K562 (cell line): Measurements from ENCODE around the gene SLC29A2. TPM values are rescaled to one million over a fixed set of nuclear protein-coding genes. Genes with fewer than 3 reads are reported as not detected.

Experiments used
- ATAC-seq: fragments of 200-7000 bp; cut with Tn5 transposase; 3 replicates; pipeline ENCODE4 v1.9.1; 2020; ENCODE audit warnings: moderate library complexity
- BruUV-seq: library from RNA; stranded (reverse); fragments of 400-500 nt; replicated peaks from 2 replicates; lab custom pipeline; 2021; lab: Mats Ljungman, UMichigan
- CTCF ChIA-PET: fragments of 300-600 bp; formaldehyde crosslinking; extraction: SDS; loops from one replicate; lab custom pipeline; 2021; ENCODE audit warnings: low intra/inter-chr PET ratio; lab: Yijun Ruan, JAX
- POLR2A ChIA-PET: fragments of 300-600, 350-650 bp; sonication (Branson Sonifier 250); formaldehyde crosslinking; extraction: SDS; loops from one replicate; lab custom pipeline; 2021; ENCODE audit warnings: antibody characterized with exemption, inconsistent platforms; lab: Yijun Ruan, JAX
- DNase-seq, 4 experiments: peaks; one replicate each; pipeline versions ENCODE4 v3.0.0 to v3.0.0-alpha.2; 2011 to 2018; ENCODE audit warnings: low spot score in 3 of 4, mixed read lengths in 3 of 4; ENCODE audit errors: extremely low read depth in 1 of 4
- FAIRE-seq: peaks from 2 replicates; lab custom pipeline; 2011; peaks lifted over from hg19 to GRCh38; lab: Jason Lieb, UNC
- H2AFZ ChIP-seq: 2 replicates; pipeline ENCODE4 v1.6.0; 2011; ENCODE audit warnings: low read depth, low read length, control low read depth, inconsistent platforms
- H3K27ac ChIP-seq: fragments of 200-600 bp; 3 replicates; pipeline ENCODE4 v1.8.0; 2011; ENCODE audit warnings: low read depth, mild to moderate bottlenecking, control low read depth, inconsistent platforms, low read length, moderate library complexity, mixed read lengths; ENCODE audit errors: extremely low read depth
- H3K27me3 ChIP-seq, 2 experiments: fragments of 300-600 bp in 1 of 2; 2 replicates in 1 of 2; 3 replicates in 1 of 2; pipeline versions ENCODE4 v1.6.0 to v1.8.0; 2011; ENCODE audit warnings: inconsistent platforms in 2 of 2, low read length in 2 of 2, mild to moderate bottlenecking in 1 of 2, mixed read lengths in 1 of 2, moderate library complexity in 1 of 2; ENCODE audit not compliant: control insufficient read depth in 2 of 2, insufficient read depth in 2 of 2
- H3K36me3 ChIP-seq: fragments of 300-600 bp; 3 replicates; pipeline ENCODE4 v1.8.0; 2011; ENCODE audit warnings: mild to moderate bottlenecking, low read length, inconsistent platforms; ENCODE audit not compliant: control insufficient read depth, insufficient read depth
- H3K4me1 ChIP-seq, 2 experiments: fragments of 200-600 bp in 1 of 2; replicated peaks in 1 of 2; 2 replicates in 1 of 2; 3 replicates in 1 of 2; pipeline versions ENCODE4 v1.5.1 to v1.8.0; 2011; ENCODE audit warnings: inconsistent platforms in 2 of 2, low read length in 2 of 2, mild to moderate bottlenecking in 1 of 2, mixed read lengths in 1 of 2, moderate library complexity in 1 of 2; ENCODE audit not compliant: control insufficient read depth in 2 of 2, insufficient read depth in 2 of 2
- H3K4me2 ChIP-seq: 2 replicates; pipeline ENCODE4 v1.6.1; 2011; ENCODE audit warnings: low read length, control low read depth, inconsistent platforms, mixed read lengths; ENCODE audit not compliant: insufficient read depth
- H3K4me3 ChIP-seq: fragments of 200-600 bp; sonication (generic), shearing (Covaris generic); 2 replicates; pipeline ENCODE4 v1.5.1; 2016; ENCODE audit warnings: control low read depth, inconsistent platforms
- H3K79me2 ChIP-seq: fragments of 200-600 bp; 3 replicates; pipeline ENCODE4 v1.8.0; 2011; ENCODE audit warnings: low read length, inconsistent platforms; ENCODE audit not compliant: control insufficient read depth, insufficient read depth
- H3K9ac ChIP-seq, 2 experiments: 2 replicates each; pipeline versions ENCODE4 v1.6.0 to v1.6.1; 2011; ENCODE audit warnings: low read depth in 2 of 2, low read length in 2 of 2, control low read depth in 1 of 2, inconsistent platforms in 1 of 2, mild to moderate bottlenecking in 1 of 2, mixed read lengths in 1 of 2; ENCODE audit not compliant: insufficient read depth in 1 of 2
- H3K9me1 ChIP-seq: one replicate; pipeline ENCODE4 v1.6.0; 2011; ENCODE audit warnings: inconsistent platforms, mild to moderate bottlenecking, low read length, moderate library complexity; ENCODE audit not compliant: control insufficient read depth, insufficient read depth
- H3K9me3 ChIP-seq: replicated peaks from 2 replicates; pipeline ENCODE4 v1.5.1; 2011; ENCODE audit warnings: low read depth, low read length, inconsistent platforms; ENCODE audit not compliant: control insufficient read depth, insufficient read depth
- H4K20me1 ChIP-seq: replicated peaks from 2 replicates; pipeline ENCODE4 v1.6.1; 2011; ENCODE audit warnings: low read length, inconsistent platforms, mixed read lengths; ENCODE audit not compliant: control insufficient read depth, insufficient read depth
- CTCF ChIP-seq, 3 experiments: IDR thresholded peaks in 2 of 3; conservative IDR thresholded peaks in 1 of 3; 2 replicates each; pipeline ENCODE4 v1.5.1; 2011 to 2012; ENCODE audit warnings: low read length in 3 of 3, mild to moderate bottlenecking in 3 of 3, control low read depth in 2 of 3, improper control_type of control experiment in 1 of 3, inconsistent platforms in 1 of 3, low read depth in 1 of 3, mixed read lengths in 1 of 3, moderate library complexity in 1 of 3; ENCODE audit not compliant: insufficient read depth in 2 of 3
- DIDO1 ChIP-seq: fragments of 450-650 bp; IDR thresholded peaks from 2 replicates; pipeline ENCODE4 v1.6.1; 2016; ENCODE audit warnings: low read depth, missing biosample characterization, missing genetic modification characterization
- GTF2B ChIP-seq: IDR thresholded peaks from 2 replicates; pipeline ENCODE4 v1.6.1; 2011; ENCODE audit not compliant: insufficient read length; ENCODE audit errors: extremely low read depth
- LEF1 ChIP-seq: fragments of 450-650 bp; IDR thresholded peaks from 2 replicates; pipeline ENCODE4 v1.6.1; 2016; ENCODE audit warnings: mild to moderate bottlenecking
- ZNF318 ChIP-seq, 2 experiments: fragments of 450-650 bp; IDR thresholded peaks; 2 replicates each; pipeline ENCODE4 v1.6.1; 2016; ENCODE audit warnings: mild to moderate bottlenecking in 2 of 2, borderline replicate concordance in 1 of 2, low read depth in 1 of 2, moderate library complexity in 1 of 2
- ZNF785 ChIP-seq: fragments of 250-450 bp; sonication (Bioruptor Pico); IDR thresholded peaks from 2 replicates; pipeline ENCODE4 v1.4.0; 2020; ENCODE audit warnings: mild to moderate bottlenecking
- WGBS: fragments of 100-300 bp; shearing (Covaris generic); methylation state at CpG from one replicate; pipeline ENCODE4 v1.1.6; 2016; ENCODE audit warnings: low coverage, mixed read lengths; ENCODE audit not compliant: insufficient coverage; ENCODE audit errors: missing lambda C conversion rate; 5-methylcytosine and 5-hydroxymethylcytosine counted together
- in situ Hi-C: fragments of 300-500 bp; cut with MboI; formaldehyde crosslinking; loops from 4 replicates; pipeline ENCODE4 v1.15.0; 2018; ENCODE audit warnings: inconsistent platforms, mixed read lengths
- intact Hi-C: fragments of 100-400 bp; cut with micrococcal nuclease; formaldehyde crosslinking; loops from 2 replicates; pipeline ENCODE4 v1.14.2; 2022
- polyA plus RNA-seq, 8 experiments: library from polyadenylated mRNA; depleted of rRNA in 4 of 8; stranded (reverse) in 5 of 8; unstranded in 3 of 8; fragments of >200 nt; fragmentation: Nextera tagmentation in 2 of 8; fragmentation: Illumina TruSeq in 1 of 8; extraction: Ambion mirVana in 2 of 8; extraction: Trizol in 1 of 8; gene quantifications; 2 replicates each; pipeline versions ENCODE4 v1.2.1 to v1.2.3, GENCODE V29; 2011 to 2014; ENCODE audit warnings: inconsistent platforms in 1 of 8, missing spikeins in 1 of 8
- total RNA-seq, 7 experiments: library from RNA; depleted of rRNA in 6 of 7; stranded (reverse); fragments of >200 nt in 6 of 7; fragmentation: Illumina TruSeq in 2 of 7; extraction: Trizol in 2 of 7; gene quantifications; 2 replicates each; pipeline versions ENCODE4 v1.2.1 to v1.2.3, GENCODE V29; 2011 to 2021; ENCODE audit warnings: low replicate concordance in 1 of 7

The SLC29A2 gene
- total and polyA plus RNA-seq, 9 of the 15 experiments (the other 6 are each of a cell fraction or from before 2014, with no cell fraction given), result 2.4 to 48.6 (median 14.2) TPM

GRCh38 chr11:66330931-66331330, 40.6 kb downstream of the SLC29A2 start:
- intact Hi-C loops (no loop called here), in situ Hi-C loops (no loop called here)
- TF ChIP-seq LEF1, result no peak
- no peak for TF ChIP-seq ZNF318 (IDR thresholded peaks at IDR 0.05; ENCODE audit: borderline replicate concordance in 1 of 2, low read depth in 1 of 2)
- TF ChIP-seq GTF2B, result no peak
- TF ChIP-seq CTCF (IDR thresholded peaks at IDR 0.05 in 2 of 3, conservative IDR thresholded peaks at IDR 0.05 in 1 of 3; ENCODE audit: insufficient read depth in 2 of 3, low read depth in 1 of 3, low read length in 3 of 3), result 0 out of 6 replicates have a peak, but pooled peaks of 1 of the 3 experiments have one; percentile 25
- TF ChIP-seq ZNF785 (CRISPR knock-in tag), result no peak
- TF ChIP-seq DIDO1 (tag), result no peak
- DNase-seq (no peak), FAIRE-seq (no peak), ATAC-seq (no peak)
- no TSS peak for BruUV-seq
- CTCF ChIA-PET, result no interaction called here
- Histone ChIP-seq H3K36me3 (no peaks in the 10 kb centered on the region), H4K20me1 (no peaks in the 10 kb centered on the region), H3K4me1 (peaks cover 21 to 81% of the 10 kb centered on the region in 2 experiments), H3K27me3 (no peaks in the 10 kb centered on the region), H3K9me1 (peaks cover 4% of the 10 kb centered on the region), H3K27ac (no peak overlapping the region), H3K9ac (0 out of 4 replicates have a peak overlapping the region, but pooled peaks of 1 of the 2 experiments have one; percentile 14), H3K4me2 (no peak overlapping the region), H3K4me3 (no peak overlapping the region), H3K79me2 (no peaks in the 10 kb centered on the region), H3K9me3 (no peaks in the 10 kb centered on the region), H2AFZ (no peak overlapping the region)
- POLR2A ChIA-PET, result interaction anchor here (0.6 to 1.5 kb wide), 3 partner anchors 10 to 627 kb away, joined by 3 to 4 read pairs (median 3); no protein-coding TSS in a partner anchor
- WGBS, result 68% methylated on average over 10 of the region's 10 CpGs
